Brain microvascular endothelial cell (primary cell): Measurements from ENCODE around the gene PEX7.

ENCODE experiments used
- DNase-seq: peaks from one replicate; pipeline ENCODE4 v3.0.0-alpha.2; 2020
- H3K27ac ChIP-seq: fragments of 250-450 bp; sonication (Bioruptor Pico); 2 replicates; pipeline ENCODE4 v1.5.1; 2020; ENCODE audit warnings: mild to moderate bottlenecking, moderate library complexity
- H3K27me3 ChIP-seq: fragments of 250-450 bp; sonication (Bioruptor Pico); replicated peaks from 2 replicates; pipeline ENCODE4 v1.5.1; 2020; ENCODE audit warnings: mild to moderate bottlenecking
- H3K36me3 ChIP-seq: fragments of 250-450 bp; sonication (Bioruptor Pico); replicated peaks from 2 replicates; pipeline ENCODE4 v1.5.1; 2020; ENCODE audit warnings: mild to moderate bottlenecking
- H3K4me3 ChIP-seq: 2 replicates; pipeline ENCODE4 v1.5.1; 2011; ENCODE audit warnings: low read depth, mild to moderate bottlenecking, control low read depth, low read length, moderate library complexity
- CTCF ChIP-seq: IDR thresholded peaks from 2 replicates; pipeline ENCODE4 v1.5.1; 2011; ENCODE audit warnings: low read depth, mild to moderate bottlenecking, moderate library complexity, low read length, control low read depth, inconsistent platforms; ENCODE audit errors: missing control alignments
- in situ Hi-C: cut with HindIII; loops from 2 replicates; pipeline ENCODE4 v1.10.0; 2017; ENCODE audit warnings: low sequenced_read_pairs, low pct_ligation_motif_present

The PEX7 gene

GRCh38 chr6:136822376-136823127 is at the start of gene PEX7:
TSS of gene PEX7 (plus strand) at chr6:136822592. CDS start at chr6:136822666, 74 bp downstream.
- H3K36me3 ChIP-seq = peaks cover 5% of the 10 kb centered on the region
- in situ Hi-C loops = no loop called here
- no peaks in the 10 kb centered on the region for H3K27me3 ChIP-seq
- H3K4me3 ChIP-seq = peak within 1 kb of the TSS; percentile 78
- H3K27ac ChIP-seq = peak within 1 kb of the TSS; percentile 88
- peak; percentile 93 for DNase-seq
- peak; percentile 79 for TF ChIP-seq CTCF

GRCh38 chr6:136772685-136773472 is 49.5 kb upstream of the PEX7 start:
- no peak overlapping the region for H3K27ac ChIP-seq
- DNase-seq = no peak

GRCh38 chr6:136773473-136773796 is 49.0 kb upstream of the PEX7 start:
- TF ChIP-seq CTCF = no peak
- in situ Hi-C loops = no loop called here
- H3K27ac ChIP-seq = no peak overlapping the region
- no peak overlapping the region for H3K4me3 ChIP-seq
- no peak for DNase-seq
- no peaks in the 10 kb centered on the region for H3K36me3 ChIP-seq
- H3K27me3 ChIP-seq = no peaks in the 10 kb centered on the region

More at GRCh38 chr6:136772685-136773472, 49.5 kb upstream of the PEX7 start:
- TF ChIP-seq CTCF = no peak
- in situ Hi-C loops = no loop called here
- Histone ChIP-seq H3K4me3 (no peak overlapping the region), H3K36me3 (no peaks in the 10 kb centered on the region), H3K27me3 (no peaks in the 10 kb centered on the region)

GRCh38 chr6:136774228-136775041 is 48.0 kb upstream of the PEX7 start:
- no peaks in the 10 kb centered on the region for H3K27me3 ChIP-seq
- no peak overlapping the region for H3K4me3 ChIP-seq
- in situ Hi-C loops = no loop called here
- DNase-seq = no peak
- no peaks in the 10 kb centered on the region for H3K36me3 ChIP-seq
- peak overlapping the region; percentile 75 for H3K27ac ChIP-seq
- no peak for TF ChIP-seq CTCF

GRCh38 chr6:136775081-136775480 is 47.3 kb upstream of the PEX7 start:
- in situ Hi-C loops = no loop called here

More at GRCh38 chr6:136775081-136775480, 47.3 kb upstream of the PEX7 start:
- H3K27ac ChIP-seq = no peak overlapping the region
- H3K27me3 ChIP-seq = no peaks in the 10 kb centered on the region
- no peak for DNase-seq
- TF ChIP-seq CTCF = no peak
- H3K36me3 ChIP-seq = no peaks in the 10 kb centered on the region
- H3K4me3 ChIP-seq = no peak overlapping the region
